SK-N-SH (cell line): Measurements from ENCODE around the gene NODAL. TPM values are rescaled to one million over a fixed set of nuclear protein-coding genes. Genes with fewer than 3 reads are reported as not detected.
"Not testable (repeated sequence)": the region's sequence is repeated elsewhere in the genome, so short reads cannot be mapped to it uniquely, and the experiment has no call there.

ENCODE experiments used
- CTCF ChIA-PET: fragments of 300-600, 350-600 bp; formaldehyde crosslinking; extraction: SDS; loops from one replicate; lab custom pipeline; 2021; lab: Yijun Ruan, JAX
- POLR2A ChIA-PET: fragments of 350-600 bp; sonication (Branson Sonifier 250); formaldehyde crosslinking; extraction: SDS; loops from one replicate; lab custom pipeline; 2020; ENCODE audit warnings: antibody characterized with exemption, inconsistent platforms; lab: Yijun Ruan, JAX
- DNase-seq: peaks from one replicate; pipeline ENCODE4 v3.0.0; 2012
- H2AFZ ChIP-seq: fragments of 200-600 bp; sonication (generic); 2 replicates; pipeline ENCODE4 v1.8.1; 2016; ENCODE audit warnings: antibody characterized with exemption, mild to moderate bottlenecking, low read depth
- H3F3A ChIP-seq: fragments of 200-600 bp; sonication (generic); replicated peaks from 2 replicates; pipeline ENCODE3; 2016; ENCODE audit warnings: antibody characterized with exemption, mild to moderate bottlenecking; ENCODE audit not compliant: insufficient read depth
- H3K27ac ChIP-seq, 2 experiments: fragments of 200-500 bp in 1 of 2; fragments of 200-600 bp in 1 of 2; sonication (Bioruptor generic) in 1 of 2; sonication (generic), shearing (Covaris generic) in 1 of 2; 2 replicates each; pipeline versions ENCODE4 v1.5.1 to v1.6.1; 2014 to 2016; ENCODE audit warnings: low read depth in 2 of 2, inconsistent platforms in 1 of 2, low read length in 1 of 2, mild to moderate bottlenecking in 1 of 2, mixed read lengths in 1 of 2
- H3K27me3 ChIP-seq: fragments of 200-600 bp; sonication (generic), shearing (Covaris generic); 2 replicates; pipeline ENCODE4 v1.6.1; 2016; ENCODE audit warnings: mixed run types; ENCODE audit not compliant: insufficient read depth
- H3K36me3 ChIP-seq, 2 experiments: fragments of 200-500 bp in 1 of 2; fragments of 200-600 bp in 1 of 2; sonication (Bioruptor generic) in 1 of 2; sonication (generic) in 1 of 2; replicated peaks in 1 of 2; 2 replicates each; pipeline versions ENCODE3 to v1.5.1; 2014 to 2016; ENCODE audit warnings: low read length in 1 of 2, mild to moderate bottlenecking in 1 of 2; ENCODE audit not compliant: insufficient read depth in 2 of 2, control insufficient read depth in 1 of 2
- H3K4me1 ChIP-seq, 2 experiments: fragments of 200-500 bp in 1 of 2; fragments of 200-600 bp in 1 of 2; sonication (Bioruptor generic) in 1 of 2; sonication (generic), shearing (Covaris generic) in 1 of 2; 2 replicates each; pipeline versions ENCODE4 v1.5.1 to v1.6.1; 2014 to 2016; ENCODE audit warnings: low read depth in 1 of 2, low read length in 1 of 2, mixed run types in 1 of 2; ENCODE audit not compliant: insufficient read depth in 2 of 2, control insufficient read depth in 1 of 2
- H3K4me2 ChIP-seq: fragments of 200-600 bp; sonication (generic), shearing (Covaris generic); 2 replicates; pipeline ENCODE4 v1.6.1; 2017; ENCODE audit warnings: mixed run types
- H3K4me3 ChIP-seq, 2 experiments: fragments of 200-500 bp in 1 of 2; fragments of 200-600 bp in 1 of 2; sonication (Bioruptor generic) in 1 of 2; sonication (generic), shearing (Covaris generic) in 1 of 2; 2 replicates each; pipeline versions ENCODE4 v1.5.1 to v1.8.1; 2014 to 2016; ENCODE audit warnings: low read depth in 2 of 2, inconsistent platforms in 1 of 2, low read length in 1 of 2, mild to moderate bottlenecking in 1 of 2, mixed read lengths in 1 of 2, moderate library complexity in 1 of 2
- H3K79me2 ChIP-seq: fragments of 200-600 bp; sonication (generic); 2 replicates; pipeline ENCODE4 v1.8.1; 2017; ENCODE audit warnings: mild to moderate bottlenecking; ENCODE audit not compliant: insufficient read depth
- H3K9ac ChIP-seq: fragments of 200-600 bp; sonication (generic); 2 replicates; pipeline ENCODE4 v1.6.1; 2017; ENCODE audit warnings: mixed run types
- H3K9me2 ChIP-seq: fragments of 200-600 bp; sonication (generic); 2 replicates; pipeline ENCODE4 v1.6.1; 2017; ENCODE audit warnings: mixed run types
- H3K9me3 ChIP-seq: fragments of 200-600 bp; sonication (generic); 2 replicates; pipeline ENCODE4 v1.6.1; 2017; ENCODE audit warnings: mixed run types, mild to moderate bottlenecking, moderate library complexity
- H4K20me1 ChIP-seq: fragments of 200-600 bp; sonication (generic); 2 replicates; pipeline ENCODE4 v1.6.1; 2017; ENCODE audit warnings: mild to moderate bottlenecking, mixed run types; ENCODE audit not compliant: insufficient read depth
- ELF1 ChIP-seq: IDR thresholded peaks from 2 replicates; pipeline ENCODE4 v1.4.0; 2012
- EP300 ChIP-seq, 2 experiments: IDR thresholded peaks; 2 replicates each; pipeline versions ENCODE4 v1.4.0 to v1.6.1; 2012; ENCODE audit warnings: borderline replicate concordance in 1 of 2, low read depth in 1 of 2, low read length in 1 of 2
- GABPA ChIP-seq: IDR thresholded peaks from 2 replicates; pipeline ENCODE4 v1.4.0; 2012; ENCODE audit warnings: low read depth, mild to moderate bottlenecking
- MXI1 ChIP-seq: IDR thresholded peaks from 2 replicates; pipeline ENCODE4 v1.6.1; 2012; ENCODE audit warnings: mild to moderate bottlenecking, low read depth, low read length, improper control_type of control experiment
- NRF1 ChIP-seq: IDR thresholded peaks from 2 replicates; pipeline ENCODE4 v1.6.1; 2012; ENCODE audit warnings: low read depth, mild to moderate bottlenecking, low read length
- TAF1 ChIP-seq: IDR thresholded peaks from 2 replicates; pipeline ENCODE4 v1.6.1; 2012; ENCODE audit warnings: low read depth, mild to moderate bottlenecking, low read length, moderate library complexity, borderline replicate concordance
- WGBS: methylation state at CpG from one replicate; pipeline ENCODE4 v1.1.6; 2017; ENCODE audit warnings: low lambda C conversion rate; 5-methylcytosine and 5-hydroxymethylcytosine counted together
- polyA plus RNA-seq, 3 experiments: library from polyadenylated mRNA; depleted of rRNA; stranded (reverse); fragments of >200 nt; gene quantifications; 2 replicates each; pipeline ENCODE4 v1.2.3, GENCODE V29; 2012
- TF ChIP-seq, protein P1 (sequence below): fragments of 200-600 bp; sonication (generic); IDR thresholded peaks from 2 replicates; pipeline ENCODE4 v1.6.1; 2017; ENCODE audit warnings: antibody characterized with exemption, mild to moderate bottlenecking, moderate library complexity

NODAL gene
- polyA plus RNA-seq, 1 of the 3 experiments (the other 2 are of a cell fraction): not detected

DNA sequence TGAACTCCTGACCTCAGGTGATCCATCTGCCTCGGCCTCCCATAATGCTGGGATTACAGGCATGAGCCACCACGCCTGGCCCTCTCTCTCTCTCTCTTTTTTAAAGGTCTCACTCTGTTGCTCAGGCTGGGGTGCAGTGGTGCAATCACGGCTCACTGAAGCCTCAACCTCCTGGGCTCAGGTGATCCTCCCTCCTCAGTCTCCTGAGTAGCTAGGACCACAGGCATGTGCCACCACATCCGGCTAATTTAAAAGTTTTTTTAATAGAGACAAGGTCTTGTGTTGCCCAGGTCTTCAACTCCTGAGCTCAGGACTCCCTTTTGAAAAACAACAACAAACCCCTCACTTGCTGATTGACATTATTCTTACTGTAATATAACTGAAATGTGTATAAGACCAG is 48.7 kb upstream of the NODAL start:
- H2AFZ ChIP-seq: no peak overlapping the region
- 51% methylated on average over 3 of the region's 4 CpGs for WGBS
- no peaks in the 10 kb centered on the region for H3F3A ChIP-seq
- no peak overlapping the region for H3K9ac ChIP-seq
- H3K79me2 ChIP-seq: no peaks in the 10 kb centered on the region
- POLR2A ChIA-PET: no interaction called here
- DNase-seq: no peak
- no peaks in the 10 kb centered on the region for H3K9me3 ChIP-seq
- H3K4me2 ChIP-seq: no peak overlapping the region
- H3K36me3 ChIP-seq: no peaks in the 10 kb centered on the region
- no peaks in the 10 kb centered on the region for H3K9me2 ChIP-seq
- H3K4me1 ChIP-seq: no peaks in the 10 kb centered on the region
- H4K20me1 ChIP-seq: no peaks in the 10 kb centered on the region
- CTCF ChIA-PET: no interaction called here
- no peak overlapping the region for H3K4me3 ChIP-seq
- no peaks in the 10 kb centered on the region for H3K27me3 ChIP-seq
- TF ChIP-seq GABPA: no peak
- TF ChIP-seq ELF1: no peak
- no peak for TF ChIP-seq TAF1
- TF ChIP-seq NRF1: no peak
- H3K27ac ChIP-seq: no peak overlapping the region

DNA sequence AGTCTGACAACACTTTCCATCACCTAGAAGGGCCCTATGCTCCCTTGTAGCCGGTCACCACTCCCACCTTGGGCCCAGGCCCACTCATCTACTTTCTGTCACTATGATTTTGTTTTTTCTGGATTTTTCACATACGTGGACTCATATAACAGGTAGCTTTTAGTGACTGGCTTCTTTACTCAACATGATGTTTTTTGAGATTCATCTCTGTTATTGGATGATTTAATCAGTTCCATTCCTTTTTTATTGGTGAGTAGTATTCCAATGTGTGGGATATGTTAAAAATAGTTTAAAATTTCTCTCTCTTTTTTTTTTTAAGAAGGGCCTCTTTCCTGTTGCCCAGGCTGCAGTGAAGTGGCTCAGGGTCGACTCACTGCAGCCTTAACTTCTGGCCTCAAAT is 46.3 kb upstream of the NODAL start:
- TF ChIP-seq, protein P1, sequence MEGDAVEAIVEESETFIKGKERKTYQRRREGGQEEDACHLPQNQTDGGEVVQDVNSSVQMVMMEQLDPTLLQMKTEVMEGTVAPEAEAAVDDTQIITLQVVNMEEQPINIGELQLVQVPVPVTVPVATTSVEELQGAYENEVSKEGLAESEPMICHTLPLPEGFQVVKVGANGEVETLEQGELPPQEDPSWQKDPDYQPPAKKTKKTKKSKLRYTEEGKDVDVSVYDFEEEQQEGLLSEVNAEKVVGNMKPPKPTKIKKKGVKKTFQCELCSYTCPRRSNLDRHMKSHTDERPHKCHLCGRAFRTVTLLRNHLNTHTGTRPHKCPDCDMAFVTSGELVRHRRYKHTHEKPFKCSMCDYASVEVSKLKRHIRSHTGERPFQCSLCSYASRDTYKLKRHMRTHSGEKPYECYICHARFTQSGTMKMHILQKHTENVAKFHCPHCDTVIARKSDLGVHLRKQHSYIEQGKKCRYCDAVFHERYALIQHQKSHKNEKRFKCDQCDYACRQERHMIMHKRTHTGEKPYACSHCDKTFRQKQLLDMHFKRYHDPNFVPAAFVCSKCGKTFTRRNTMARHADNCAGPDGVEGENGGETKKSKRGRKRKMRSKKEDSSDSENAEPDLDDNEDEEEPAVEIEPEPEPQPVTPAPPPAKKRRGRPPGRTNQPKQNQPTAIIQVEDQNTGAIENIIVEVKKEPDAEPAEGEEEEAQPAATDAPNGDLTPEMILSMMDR: no peak
- no peak for TF ChIP-seq EP300 (IDR thresholded peaks at IDR 0.05; ENCODE audit: borderline replicate concordance in 1 of 2, low read depth in 1 of 2, low read length in 1 of 2)
- TF ChIP-seq GABPA: no peak
- TF ChIP-seq MXI1: no peak
- H2AFZ ChIP-seq: no peak overlapping the region
- H3F3A ChIP-seq: no peaks in the 10 kb centered on the region
- 44% methylated on average over 3 of the region's 3 CpGs for WGBS
- POLR2A ChIA-PET: no interaction called here
- no peaks in the 10 kb centered on the region for H4K20me1 ChIP-seq
- no peaks in the 10 kb centered on the region for H3K9me3 ChIP-seq
- H3K9ac ChIP-seq: no peak overlapping the region
- no peak overlapping the region for H3K4me2 ChIP-seq
- peaks cover 0 to 9% of the 10 kb centered on the region in 2 experiments; a peak in 1 of 4 replicates for H3K4me1 ChIP-seq
- no peaks in the 10 kb centered on the region for H3K36me3 ChIP-seq
- no peak overlapping the region for H3K4me3 ChIP-seq
- no peaks in the 10 kb centered on the region for H3K79me2 ChIP-seq
- DNase-seq: no peak
- H3K27ac ChIP-seq: no peak overlapping the region
- CTCF ChIA-PET: interaction anchor here (2.0 kb wide), 1 partner anchor 27 kb away, joined by 5 read pairs; no protein-coding TSS in a partner anchor
- no peaks in the 10 kb centered on the region for H3K27me3 ChIP-seq
- no peaks in the 10 kb centered on the region for H3K9me2 ChIP-seq

DNA sequence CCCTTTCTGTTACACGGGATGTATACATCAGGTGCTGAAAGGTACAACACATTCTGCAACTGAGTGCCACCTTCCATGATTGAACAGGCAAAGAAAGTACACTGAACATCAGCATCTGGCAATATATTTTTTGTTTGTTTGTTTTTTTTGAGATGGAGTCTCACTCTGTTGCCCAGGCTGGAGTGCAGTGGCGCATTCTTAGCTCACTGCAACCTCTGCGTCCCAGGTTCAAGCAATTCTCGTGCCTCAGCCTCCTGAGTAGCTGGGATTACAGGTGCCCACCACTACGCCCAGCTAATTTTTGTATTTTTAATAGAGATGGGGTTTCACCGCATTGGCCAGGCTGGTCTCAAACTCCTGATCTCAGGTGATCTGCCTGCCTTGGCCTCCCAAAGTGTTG is 42.4 kb upstream of the NODAL start:
- H3F3A ChIP-seq, POLR2A ChIA-PET, DNase-seq, H4K20me1 ChIP-seq, H3K79me2 ChIP-seq, H3K9me2 ChIP-seq, H3K4me3 ChIP-seq, H3K36me3 ChIP-seq, H2AFZ ChIP-seq, H3K9me3 ChIP-seq, H3K27me3 ChIP-seq, H3K9ac ChIP-seq, H3K4me2 ChIP-seq: not testable (repeated sequence)
- H3K27ac ChIP-seq: peak overlapping the region in 1 of 2 experiments; percentile 45; a peak in 1 of 4 replicates
- 70% methylated on average over 6 of the region's 6 CpGs for WGBS
- CTCF ChIA-PET: interaction anchor here (1.0 to 2.3 kb wide), 3 partner anchors 10 to 57 kb away, joined by 3 to 8 read pairs (median 5); no protein-coding TSS in a partner anchor
- H3K4me1 ChIP-seq: peaks cover 0 to 48% of the 10 kb centered on the region in 2 experiments; a peak in 1 of 4 replicates
